B cell (primary cell): ENCODE data around the gene P3H3. TPM values are rescaled to one million over a fixed set of nuclear protein-coding genes. Genes with fewer than 3 reads are reported as not detected.
"Not testable (repeated sequence)": the region's sequence is repeated elsewhere in the genome, so short reads cannot be mapped to it uniquely, and the experiment has no call there.

ENCODE experiments used
- ATAC-seq: fragments of 200-7000 bp; cut with Tn5 transposase; one replicate; pipeline ENCODE4 v1.10.0; 2021; ENCODE audit warnings: low read depth, mild to moderate bottlenecking, moderate number of reproducible peaks, moderate library complexity
- CTCF ChIA-PET: fragments of 350-600 bp; sonication (Branson Sonifier 250); formaldehyde crosslinking; loops from one replicate; lab custom pipeline; 2021; ENCODE audit warnings: antibody characterized with exemption, inconsistent platforms; lab: Charles Lee
- POLR2A ChIA-PET: fragments of 350-600 bp; sonication (Branson Sonifier 250); formaldehyde crosslinking; loops from one replicate; lab custom pipeline; 2021; ENCODE audit warnings: antibody characterized with exemption; lab: Charles Lee
- DNase-seq: peaks from one replicate; pipeline ENCODE4 v3.0.0; 2013
- H2AFZ ChIP-seq: 2 replicates; pipeline ENCODE4 v1.6.1; 2012; ENCODE audit warnings: mild to moderate bottlenecking, low read depth, low read length; ENCODE audit not compliant: insufficient read depth, poor library complexity, severe bottlenecking
- H3K27ac ChIP-seq, 2 donors: 1 replicate in 1 of 2; 2 replicates in 1 of 2; pipeline ENCODE4 v1.5.1; 2012 to 2013; ENCODE audit warnings: low read length in 2 of 2, mild to moderate bottlenecking in 2 of 2, moderate library complexity in 1 of 2
- H3K27me3 ChIP-seq, 4 experiments: fragments of 200-600 bp in 1 of 4; sonication (generic) in 1 of 4; replicated peaks in 1 of 4; 1 replicate in 2 of 4; 2 replicates in 2 of 4; pipeline versions ENCODE4 v1.6.1 to v1.7.0; 2013 to 2016; ENCODE audit warnings: low read length in 3 of 4, mild to moderate bottlenecking in 2 of 4, mixed read lengths in 1 of 4, moderate library complexity in 1 of 4; ENCODE audit not compliant: insufficient read depth in 4 of 4, control insufficient read depth in 3 of 4; ENCODE audit errors: control extremely low read depth in 1 of 4
- H3K36me3 ChIP-seq, 2 experiments: replicated peaks in 1 of 2; 1 replicate in 1 of 2; 2 replicates in 1 of 2; pipeline versions ENCODE4 v1.6.1 to v1.7.1; 2013; ENCODE audit warnings: low read length in 1 of 2; ENCODE audit not compliant: insufficient read depth in 2 of 2, control insufficient read depth in 1 of 2; ENCODE audit errors: control extremely low read depth in 1 of 2, extremely low read depth in 1 of 2
- H3K4me1 ChIP-seq, 2 donors: fragments of 200-600 bp in 1 of 2; sonication (generic) in 1 of 2; 1 replicate in 1 of 2; 2 replicates in 1 of 2; pipeline versions ENCODE4 v1.5.1 to v1.6.1; 2013 to 2017; ENCODE audit warnings: low read length in 2 of 2; ENCODE audit not compliant: control insufficient read depth in 2 of 2, insufficient read depth in 2 of 2
- H3K4me2 ChIP-seq: replicated peaks from 2 replicates; pipeline ENCODE3; 2012; ENCODE audit warnings: mild to moderate bottlenecking, low read depth, low read length; ENCODE audit not compliant: poor library complexity, severe bottlenecking
- H3K4me3 ChIP-seq, 5 experiments: fragments of 200-600 bp in 1 of 5; sonication (generic) in 1 of 5; 1 replicate in 3 of 5; 2 replicates in 2 of 5; pipeline versions ENCODE4 v1.5.1 to v1.7.0; 2011 to 2016; ENCODE audit warnings: low read length in 4 of 5, mild to moderate bottlenecking in 4 of 5, low read depth in 2 of 5, control low read depth in 1 of 5, moderate library complexity in 1 of 5; ENCODE audit not compliant: insufficient read depth in 1 of 5; ENCODE audit errors: control extremely low read depth in 1 of 5, extremely low read depth in 1 of 5
- H3K79me2 ChIP-seq: fragments of 200-600 bp; sonication (generic); one replicate; pipeline ENCODE4 v1.6.0; 2016; ENCODE audit warnings: low read length; ENCODE audit not compliant: control insufficient read depth, insufficient read depth
- H3K9ac ChIP-seq: fragments of 200-600 bp; sonication (generic); 2 replicates; pipeline ENCODE4 v1.6.1; 2017; ENCODE audit warnings: mild to moderate bottlenecking, low read length, moderate library complexity
- H3K9me3 ChIP-seq, 3 donors: one replicate each; pipeline versions ENCODE4 v1.6.1 to v1.7.1; 2013; ENCODE audit warnings: low read length in 2 of 3; ENCODE audit not compliant: control insufficient read depth in 2 of 3, insufficient read depth in 1 of 3; ENCODE audit errors: control extremely low read depth in 1 of 3
- H4K20me1 ChIP-seq: 2 replicates; pipeline ENCODE4 v1.6.0; 2012; ENCODE audit warnings: mild to moderate bottlenecking, low read length; ENCODE audit not compliant: insufficient read depth, control insufficient read depth, poor library complexity, severe bottlenecking
- H3K27ac Mint-ChIP-seq: one replicate; pipeline ENCODE4 v1.8.0; 2021; ENCODE audit warnings: mixed read lengths
- H3K27me3 Mint-ChIP-seq: one replicate; pipeline ENCODE4 v1.8.0; 2021; ENCODE audit warnings: mixed read lengths
- H3K4me1 Mint-ChIP-seq: one replicate; pipeline ENCODE4 v1.8.0; 2021; ENCODE audit warnings: mixed read lengths
- H3K4me3 Mint-ChIP-seq: one replicate; pipeline ENCODE4 v1.8.0; 2021; ENCODE audit warnings: mixed read lengths
- H3K9me3 Mint-ChIP-seq: one replicate; pipeline ENCODE4 v1.8.0; 2022; ENCODE audit warnings: mixed read lengths; ENCODE audit not compliant: insufficient read depth
- EZH2 ChIP-seq: IDR thresholded peaks from 2 replicates; pipeline ENCODE4 v1.6.1; 2012; ENCODE audit warnings: borderline replicate concordance, low read depth, mild to moderate bottlenecking, moderate library complexity, low read length; ENCODE audit not compliant: insufficient read depth, poor library complexity, severe bottlenecking
- WGBS: methylation state at CpG from one replicate; pipeline ENCODE4 v1.1.5; 2013; ENCODE audit warnings: missing lambda C conversion rate; ENCODE audit not compliant: insufficient coverage; 5-methylcytosine and 5-hydroxymethylcytosine counted together
- intact Hi-C: fragments of 100-400 bp; cut with micrococcal nuclease; formaldehyde crosslinking; loops from one replicate; pipeline ENCODE4 v1.10.0; 2022
- polyA plus RNA-seq: library from polyadenylated mRNA; depleted of rRNA; stranded (reverse); fragments of >200 nt; gene quantifications from 2 replicates; pipeline ENCODE4 v1.2.3, GENCODE V29; 2012
- total RNA-seq, 2 donors: library from RNA; stranded (reverse); fragments of 120-200 nt in 1 of 2; gene quantifications; 1 replicate in 1 of 2; 2 replicates in 1 of 2; pipeline versions ENCODE4 v1.2.3 to v1.2.4, GENCODE V29; 2013 to 2022
- TF ChIP-seq, protein P1 (sequence below): fragments of 200-600 bp; IDR thresholded peaks from one replicate; pipeline ENCODE4 v1.8.0; 2022; ENCODE audit warnings: antibody characterized with exemption, mild to moderate bottlenecking

The P3H3 gene
- total and polyA plus RNA-seq, 2 donors (not counting 1 experiment from before 2014, with no cell fraction given), result 0.09 TPM; not detected in 1

DNA sequence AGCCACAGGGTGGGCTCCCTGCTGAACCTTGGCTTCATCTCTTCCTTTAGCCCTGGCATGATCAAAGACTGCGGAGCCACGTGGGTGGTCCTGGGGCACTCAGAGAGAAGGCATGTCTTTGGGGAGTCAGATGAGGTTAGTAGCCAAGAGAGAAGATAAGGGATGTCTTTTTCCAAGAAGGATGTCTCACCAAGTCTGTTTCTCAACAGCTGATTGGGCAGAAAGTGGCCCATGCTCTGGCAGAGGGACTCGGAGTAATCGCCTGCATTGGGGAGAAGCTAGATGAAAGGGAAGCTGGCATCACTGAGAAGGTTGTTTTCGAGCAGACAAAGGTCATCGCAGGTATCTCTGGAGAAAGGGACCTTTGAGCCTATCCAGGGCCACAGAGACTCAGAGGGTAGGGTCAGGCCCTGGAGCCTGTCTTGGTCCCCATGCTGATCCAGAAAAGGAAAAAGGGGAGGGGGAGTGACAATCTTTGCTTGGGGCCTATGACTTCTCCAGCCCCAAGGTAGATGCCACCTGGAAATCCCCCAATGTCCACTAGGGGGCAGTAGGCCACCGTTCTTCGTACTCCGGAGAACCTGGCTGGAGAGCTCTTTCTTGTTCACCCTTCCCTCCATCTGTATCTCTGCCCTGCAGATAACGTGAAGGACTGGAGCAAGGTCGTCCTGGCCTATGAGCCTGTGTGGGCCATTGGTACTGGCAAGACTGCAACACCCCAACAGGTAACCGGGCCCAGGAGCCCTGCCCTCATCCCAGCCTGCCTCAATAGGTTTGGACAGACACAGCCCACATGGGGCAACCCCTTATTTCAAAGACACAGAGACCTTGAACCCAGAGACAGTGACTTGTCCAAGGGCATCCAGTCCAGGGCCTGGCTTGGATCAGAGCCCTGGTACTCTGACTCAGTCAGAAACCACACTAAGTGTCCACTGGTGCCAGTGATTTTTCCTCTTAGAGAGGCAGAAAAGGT, 41.1 kb downstream of the P3H3 start:
- Histone ChIP-seq H3K79me2 (peaks cover 17% of the 10 kb centered on the region), H3K4me2 (peak overlapping the region; percentile 97), H3K27me3 (no peaks in the 10 kb centered on the region), H4K20me1 (peaks cover 46% of the 10 kb centered on the region), H3K9me3 (no peaks in the 10 kb centered on the region), H3K36me3 (peaks cover 0 to 27% of the 10 kb centered on the region in 2 experiments), H3K9ac (no peak overlapping the region), H3K4me3 (no peak overlapping the region), H3K27ac (no peak overlapping the region), H2AFZ (no peak overlapping the region), H3K4me1 (peaks cover 37 to 50% of the 10 kb centered on the region in 2 donors)
- no peak for TF ChIP-seq EZH2
- TF ChIP-seq, protein P1, sequence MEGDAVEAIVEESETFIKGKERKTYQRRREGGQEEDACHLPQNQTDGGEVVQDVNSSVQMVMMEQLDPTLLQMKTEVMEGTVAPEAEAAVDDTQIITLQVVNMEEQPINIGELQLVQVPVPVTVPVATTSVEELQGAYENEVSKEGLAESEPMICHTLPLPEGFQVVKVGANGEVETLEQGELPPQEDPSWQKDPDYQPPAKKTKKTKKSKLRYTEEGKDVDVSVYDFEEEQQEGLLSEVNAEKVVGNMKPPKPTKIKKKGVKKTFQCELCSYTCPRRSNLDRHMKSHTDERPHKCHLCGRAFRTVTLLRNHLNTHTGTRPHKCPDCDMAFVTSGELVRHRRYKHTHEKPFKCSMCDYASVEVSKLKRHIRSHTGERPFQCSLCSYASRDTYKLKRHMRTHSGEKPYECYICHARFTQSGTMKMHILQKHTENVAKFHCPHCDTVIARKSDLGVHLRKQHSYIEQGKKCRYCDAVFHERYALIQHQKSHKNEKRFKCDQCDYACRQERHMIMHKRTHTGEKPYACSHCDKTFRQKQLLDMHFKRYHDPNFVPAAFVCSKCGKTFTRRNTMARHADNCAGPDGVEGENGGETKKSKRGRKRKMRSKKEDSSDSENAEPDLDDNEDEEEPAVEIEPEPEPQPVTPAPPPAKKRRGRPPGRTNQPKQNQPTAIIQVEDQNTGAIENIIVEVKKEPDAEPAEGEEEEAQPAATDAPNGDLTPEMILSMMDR, result peak; percentile 94
- Mint-ChIP-seq H3K4me3 (peak overlapping the region; percentile 89), H3K27me3 (no peaks in the 10 kb centered on the region), H3K9me3 (no peaks in the 10 kb centered on the region), H3K4me1 (peaks cover 54% of the 10 kb centered on the region), H3K27ac (peak overlapping the region; percentile 89)
- POLR2A ChIA-PET, result interaction anchor here (0.6 to 5.5 kb wide), 10 partner anchors 16 to 92 kb away, joined by 3 to 49 read pairs (median 3); partner anchors contain the start of genes C12orf57, CDCA3, RNU7-1 and USP5
- CTCF ChIA-PET, result interaction anchor here (0.6 to 11.8 kb wide), 39 partner anchors 9 to 275 kb away, joined by 3 to 136 read pairs (median 5); partner anchors contain the start of genes C12orf57, C1R, C1RL and CDCA3
- DNase-seq (peak; percentile 89), ATAC-seq (no peak)
- WGBS, result 44% methylated on average over 12 of the region's 12 CpGs
- intact Hi-C loops, result loop anchor here (1.0 to 2.0 kb wide), 8 partner anchors 55 to 244 kb away; partner anchors contain the start of genes C12orf57, C1R, C1RL and LPCAT3

DNA sequence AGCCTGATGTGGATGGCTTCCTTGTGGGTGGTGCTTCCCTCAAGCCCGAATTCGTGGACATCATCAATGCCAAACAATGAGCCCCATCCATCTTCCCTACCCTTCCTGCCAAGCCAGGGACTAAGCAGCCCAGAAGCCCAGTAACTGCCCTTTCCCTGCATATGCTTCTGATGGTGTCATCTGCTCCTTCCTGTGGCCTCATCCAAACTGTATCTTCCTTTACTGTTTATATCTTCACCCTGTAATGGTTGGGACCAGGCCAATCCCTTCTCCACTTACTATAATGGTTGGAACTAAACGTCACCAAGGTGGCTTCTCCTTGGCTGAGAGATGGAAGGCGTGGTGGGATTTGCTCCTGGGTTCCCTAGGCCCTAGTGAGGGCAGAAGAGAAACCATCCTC, 42.1 kb downstream of the P3H3 start:
- H4K20me1 ChIP-seq, result peaks cover 46% of the 10 kb centered on the region
- H3K9me3 ChIP-seq, ATAC-seq, H3K27me3 Mint-ChIP-seq, H3K9me3 Mint-ChIP-seq, H2AFZ ChIP-seq, intact Hi-C loops, H3K4me3 ChIP-seq, H3K4me2 ChIP-seq, H3K27ac ChIP-seq, H3K9ac ChIP-seq, DNase-seq, H3K27me3 ChIP-seq: not testable (repeated sequence)
- peaks cover 37 to 50% of the 10 kb centered on the region in 2 donors for H3K4me1 ChIP-seq
- CTCF ChIA-PET, result interaction anchor here (0.8 to 11.8 kb wide), 11 partner anchors 11 to 274 kb away, joined by 3 to 136 read pairs (median 16); partner anchors contain the start of genes C1RL, CDCA3, MLF2 and USP5
- H3K4me3 Mint-ChIP-seq, result peak overlapping the region; percentile 50
- peaks cover 0 to 21% of the 10 kb centered on the region in 2 experiments for H3K36me3 ChIP-seq
- peak overlapping the region; percentile 46 for H3K27ac Mint-ChIP-seq
- POLR2A ChIA-PET, result interaction anchor here (0.6 to 1.1 kb wide), 5 partner anchors 18 to 94 kb away, joined by 3 to 8 read pairs (median 3); partner anchors contain the start of genes RNU7-1 and USP5
- no CpG with 5 or more reads among the region's 4 CpGs for WGBS
- H3K79me2 ChIP-seq, result peaks cover 17% of the 10 kb centered on the region
- peaks cover 56% of the 10 kb centered on the region for H3K4me1 Mint-ChIP-seq
